Gastroesophageal sphincter (tissue), 4 donors: Measurements from ENCODE around the gene EPB41L4A. TPM values are rescaled to one million over a fixed set of nuclear protein-coding genes. Genes with fewer than 3 reads are reported as not detected.

Experiments
- ATAC-seq: fragments of 150-250 bp; one replicate; pipeline ENCODE4 v1.9.1; 2016; ENCODE audit warnings: mild to moderate bottlenecking, moderate library complexity
- H3K27ac ChIP-seq, 4 donors: fragments of 200-600 bp; sonication (generic) in 3 of 4; 1 replicate in 3 of 4; 2 replicates in 1 of 4; pipeline ENCODE4 v1.5.1; 2016 to 2019
- H3K27me3 ChIP-seq: fragments of 200-600 bp; sonication (generic); one replicate; pipeline ENCODE4 v1.5.1; 2019
- H3K36me3 ChIP-seq, 2 donors: fragments of 200-600 bp; sonication (generic); one replicate each; pipeline ENCODE4 v1.5.1; 2019; ENCODE audit warnings: control low read depth in 1 of 2
- H3K4me1 ChIP-seq, 3 donors: fragments of 200-600 bp; sonication (generic); 1 replicate in 2 of 3; 2 replicates in 1 of 3; pipeline ENCODE4 v1.5.1; 2016 to 2019; ENCODE audit warnings: control low read depth in 2 of 3
- H3K4me3 ChIP-seq, 2 donors: fragments of 200-600 bp; sonication (generic); one replicate each; pipeline ENCODE4 v1.5.1; 2019; ENCODE audit warnings: mild to moderate bottlenecking in 1 of 2, moderate library complexity in 1 of 2
- H3K9me3 ChIP-seq, 3 donors: fragments of 200-600 bp; sonication (generic); one replicate each; pipeline ENCODE4 v1.5.1; 2017 to 2019; ENCODE audit warnings: control low read depth in 2 of 3
- CTCF ChIP-seq, 4 experiments: fragments of 200-600 bp in 2 of 4; fragments of 450-650 bp in 2 of 4; sonication (generic) in 1 of 4; IDR thresholded peaks; one replicate each; pipeline ENCODE4 v1.5.1; 2017 to 2019; ENCODE audit warnings: antibody characterized with exemption in 4 of 4, mild to moderate bottlenecking in 2 of 4, moderate library complexity in 2 of 4
- EP300 ChIP-seq: sonication (generic); formaldehyde crosslinking; IDR thresholded peaks from one replicate; pipeline ENCODE4 v1.6.1; 2017; ENCODE audit warnings: antibody characterized with exemption, mild to moderate bottlenecking
- POLR2A ChIP-seq, 2 donors: fragments of 450-650 bp; IDR thresholded peaks; one replicate each; pipeline ENCODE4 v1.6.1; 2017; ENCODE audit warnings: antibody characterized with exemption in 2 of 2, mild to moderate bottlenecking in 2 of 2, moderate library complexity in 1 of 2
- POLR2AphosphoS5 ChIP-seq: sonication (generic); formaldehyde crosslinking; IDR thresholded peaks from one replicate; pipeline ENCODE4 v1.6.1; 2017; ENCODE audit warnings: antibody characterized with exemption
- WGBS, 2 donors: methylation state at CpG; one replicate each; pipeline ENCODE4 v1.1.5; 2018; ENCODE audit warnings: low coverage in 1 of 2; 5-methylcytosine and 5-hydroxymethylcytosine counted together
- total RNA-seq, 4 donors: library from RNA; depleted of rRNA; stranded (reverse); fragments of >200 nt; gene quantifications; one replicate each; pipeline ENCODE4 v1.1.0, GENCODE V29; 2016

Gene EPB41L4A
- total RNA-seq, 4 donors from 2014 or later: 4.3 to 28.7 (median 12.6) TPM

GRCh38 chr5:112127861-112128260, 291.2 kb downstream of the EPB41L4A start:
- H3K36me3 ChIP-seq: no peaks in the 10 kb centered on the region

GRCh38 chr5:112126982-112127381, 292.1 kb downstream of the EPB41L4A start:
- TF ChIP-seq EP300 (no peak), POLR2A (IDR thresholded peaks at IDR 0.05) (no peak), CTCF (IDR thresholded peaks at IDR 0.05) (no peak), POLR2AphosphoS5 (no peak)
- H3K27ac ChIP-seq: no peak overlapping the region
- no peak for ATAC-seq
- H3K4me1 ChIP-seq: no peaks in the 10 kb centered on the region
- no peaks in the 10 kb centered on the region for H3K36me3 ChIP-seq
- H3K4me3 ChIP-seq: no peak overlapping the region
- H3K9me3 ChIP-seq: no peaks in the 10 kb centered on the region
- H3K27me3 ChIP-seq: no peaks in the 10 kb centered on the region
- WGBS, 2 donors: 80 to 92% methylated on average over 3 to 4 of the region's 4 CpGs

More at GRCh38 chr5:112127861-112128260, 291.2 kb downstream of the EPB41L4A start:
- ATAC-seq: no peak
- TF ChIP-seq POLR2AphosphoS5 (no peak), EP300 (no peak), POLR2A (IDR thresholded peaks at IDR 0.05) (no peak), CTCF (IDR thresholded peaks at IDR 0.05) (no peak)
- H3K9me3 ChIP-seq: no peaks in the 10 kb centered on the region
- no peaks in the 10 kb centered on the region for H3K4me1 ChIP-seq
- no peaks in the 10 kb centered on the region for H3K27me3 ChIP-seq
- H3K27ac ChIP-seq: no peak overlapping the region
- no peak overlapping the region for H3K4me3 ChIP-seq

GRCh38 chr5:112125903-112126302, 293.2 kb downstream of the EPB41L4A start:
- Histone ChIP-seq H3K9me3 (peaks cover 0 to 4% (median 0%) of the 10 kb centered on the region in 3 donors), H3K27ac (no peak overlapping the region), H3K27me3 (no peaks in the 10 kb centered on the region), H3K4me3 (no peak overlapping the region), H3K36me3 (no peaks in the 10 kb centered on the region), H3K4me1 (no peaks in the 10 kb centered on the region)
- TF ChIP-seq POLR2AphosphoS5: no peak
- no peak for TF ChIP-seq CTCF (IDR thresholded peaks at IDR 0.05)
- no peak for TF ChIP-seq EP300
- ATAC-seq: no peak
- WGBS, 2 donors: 52 to 88% methylated on average over 2 of the region's 2 CpGs

- ATAC-seq: no peak
- no peak overlapping the region for H3K27ac ChIP-seq
- H3K4me3 ChIP-seq: no peak overlapping the region
- peaks cover 0 to 9% (median 0%) of the 10 kb centered on the region in 3 donors for H3K9me3 ChIP-seq
- no peaks in the 10 kb centered on the region for H3K4me1 ChIP-seq
- WGBS, 2 donors: 50 to 67% methylated on average over 2 to 3 of the region's 3 CpGs
- no peaks in the 10 kb centered on the region for H3K36me3 ChIP-seq
- H3K27me3 ChIP-seq: no peaks in the 10 kb centered on the region
- no peak for TF ChIP-seq POLR2A (IDR thresholded peaks at IDR 0.05)
- no peak for TF ChIP-seq CTCF (IDR thresholded peaks at IDR 0.05)
- no peak for TF ChIP-seq EP300
- TF ChIP-seq POLR2AphosphoS5: no peak
These were observed 294.3 kb downstream of the EPB41L4A start for GRCh38 chr5:112124788-112125187.

GRCh38 chr5:112123086-112123485, 296.0 kb downstream of the EPB41L4A start:
- WGBS, 2 donors: 75 to 81% methylated on average over 2 of the region's 2 CpGs
- Histone ChIP-seq H3K27me3 (no peaks in the 10 kb centered on the region), H3K9me3 (peaks cover 0 to 9% (median 0%) of the 10 kb centered on the region in 3 donors), H3K4me1 (no peaks in the 10 kb centered on the region), H3K4me3 (no peak overlapping the region), H3K36me3 (no peaks in the 10 kb centered on the region), H3K27ac (no peak overlapping the region)
- no peak for ATAC-seq
- no peak for TF ChIP-seq CTCF (IDR thresholded peaks at IDR 0.05)
- TF ChIP-seq POLR2A (IDR thresholded peaks at IDR 0.05): no peak
- no peak for TF ChIP-seq POLR2AphosphoS5
